Measurements from ENCODE around the gene SMC5.
A peak's percentile ranks its signal among the peaks of the same experiment; 100 is the strongest.

SMC5 gene

GRCh38 chr9:70257991-70258691 lies 637 bp upstream of the SMC5 start:
- Histone ChIP-seq H3K79me2 (ENCODE audit: low read length) (peaks cover 43% of the 10 kb centered on the region), H3K36me3 (replicated peaks; ENCODE audit: low read depth, low read length) (peaks cover 27% of the 10 kb centered on the region), H2AFZ (ENCODE audit: low read depth, low read length) (peak overlapping the region; percentile 48), H3K9ac (ENCODE audit: low read length) (peak overlapping the region; percentile 66), H3K27me3 (ENCODE audit: low read depth, low read length) (no peaks in the 10 kb centered on the region), H3K9me3 (ENCODE audit: insufficient read depth, low read length) (no peaks in the 10 kb centered on the region), H3K4me2 (ENCODE audit: low read length) (peak overlapping the region; percentile 73), H3K4me3 (ENCODE audit: low read length) (peak overlapping the region; percentile 81), H3K4me1 (ENCODE audit: low read length) (peaks cover 32% of the 10 kb centered on the region), H3K27ac (ENCODE audit: low read length) (peak overlapping the region; percentile 38), H4K20me1 (ENCODE audit: insufficient read depth, low read length) (peaks cover 30% of the 10 kb centered on the region)
- TF ChIP-seq, protein P1, sequence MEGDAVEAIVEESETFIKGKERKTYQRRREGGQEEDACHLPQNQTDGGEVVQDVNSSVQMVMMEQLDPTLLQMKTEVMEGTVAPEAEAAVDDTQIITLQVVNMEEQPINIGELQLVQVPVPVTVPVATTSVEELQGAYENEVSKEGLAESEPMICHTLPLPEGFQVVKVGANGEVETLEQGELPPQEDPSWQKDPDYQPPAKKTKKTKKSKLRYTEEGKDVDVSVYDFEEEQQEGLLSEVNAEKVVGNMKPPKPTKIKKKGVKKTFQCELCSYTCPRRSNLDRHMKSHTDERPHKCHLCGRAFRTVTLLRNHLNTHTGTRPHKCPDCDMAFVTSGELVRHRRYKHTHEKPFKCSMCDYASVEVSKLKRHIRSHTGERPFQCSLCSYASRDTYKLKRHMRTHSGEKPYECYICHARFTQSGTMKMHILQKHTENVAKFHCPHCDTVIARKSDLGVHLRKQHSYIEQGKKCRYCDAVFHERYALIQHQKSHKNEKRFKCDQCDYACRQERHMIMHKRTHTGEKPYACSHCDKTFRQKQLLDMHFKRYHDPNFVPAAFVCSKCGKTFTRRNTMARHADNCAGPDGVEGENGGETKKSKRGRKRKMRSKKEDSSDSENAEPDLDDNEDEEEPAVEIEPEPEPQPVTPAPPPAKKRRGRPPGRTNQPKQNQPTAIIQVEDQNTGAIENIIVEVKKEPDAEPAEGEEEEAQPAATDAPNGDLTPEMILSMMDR (IDR thresholded peaks at IDR 0.05; ENCODE audit: low read depth, low read length), result no peak
- TF ChIP-seq EZH2phosphoT487 (IDR thresholded peaks at IDR 0.05; ENCODE audit: low read depth), result no peak

GRCh38 chr9:70259512-70259802 lies 679 bp downstream of the SMC5 start:
- H3K4me2 ChIP-seq (ENCODE audit: low read length), result peak overlapping the region; percentile 72
- H3K36me3 ChIP-seq (replicated peaks; ENCODE audit: low read depth, low read length), result peaks cover 34% of the 10 kb centered on the region
- TF ChIP-seq, protein P1 (IDR thresholded peaks at IDR 0.05; ENCODE audit: low read depth, low read length), result no peak
- no peak for TF ChIP-seq EZH2phosphoT487 (IDR thresholded peaks at IDR 0.05; ENCODE audit: low read depth)
- peak overlapping the region; percentile 49 for H3K27ac ChIP-seq (ENCODE audit: low read length)
- peak overlapping the region; percentile 68; the same call in 1 of the 2 replicates for H2AFZ ChIP-seq (ENCODE audit: low read depth, low read length)
- peak overlapping the region; percentile 81 for H3K9ac ChIP-seq (ENCODE audit: low read length)
- peaks cover 48% of the 10 kb centered on the region for H3K79me2 ChIP-seq (ENCODE audit: low read length)
- H3K27me3 ChIP-seq (ENCODE audit: low read depth, low read length), result no peaks in the 10 kb centered on the region
- H3K4me1 ChIP-seq (ENCODE audit: low read length), result peaks cover 32% of the 10 kb centered on the region
- no peaks in the 10 kb centered on the region for H3K9me3 ChIP-seq (ENCODE audit: insufficient read depth, low read length)
- peaks cover 35% of the 10 kb centered on the region for H4K20me1 ChIP-seq (ENCODE audit: insufficient read depth, low read length)
- peak overlapping the region; percentile 81 for H3K4me3 ChIP-seq (ENCODE audit: low read length)

GRCh38 chr9:70260007-70260443 lies 1.2 kb downstream of the SMC5 start:
- H3K4me2 ChIP-seq (ENCODE audit: low read length), result peak overlapping the region; percentile 72
- H2AFZ ChIP-seq (ENCODE audit: low read depth, low read length), result no peak overlapping the region
- no peak overlapping the region for H3K27ac ChIP-seq (ENCODE audit: low read length)
- H3K79me2 ChIP-seq (ENCODE audit: low read length), result peaks cover 48% of the 10 kb centered on the region
- H3K4me1 ChIP-seq (ENCODE audit: low read length), result peaks cover 32% of the 10 kb centered on the region
- no peaks in the 10 kb centered on the region for H3K9me3 ChIP-seq (ENCODE audit: insufficient read depth, low read length)
- no peak overlapping the region for H3K9ac ChIP-seq (ENCODE audit: low read length)
- H3K36me3 ChIP-seq (replicated peaks; ENCODE audit: low read depth, low read length), result peaks cover 38% of the 10 kb centered on the region
- TF ChIP-seq, protein P1 (IDR thresholded peaks at IDR 0.05; ENCODE audit: low read depth, low read length), result no peak
- no peak for TF ChIP-seq EZH2phosphoT487 (IDR thresholded peaks at IDR 0.05; ENCODE audit: low read depth)
- no peaks in the 10 kb centered on the region for H3K27me3 ChIP-seq (ENCODE audit: low read depth, low read length)
- peak overlapping the region; percentile 81 for H3K4me3 ChIP-seq (ENCODE audit: low read length)
- H4K20me1 ChIP-seq (ENCODE audit: insufficient read depth, low read length), result peaks cover 35% of the 10 kb centered on the region

DNA sequence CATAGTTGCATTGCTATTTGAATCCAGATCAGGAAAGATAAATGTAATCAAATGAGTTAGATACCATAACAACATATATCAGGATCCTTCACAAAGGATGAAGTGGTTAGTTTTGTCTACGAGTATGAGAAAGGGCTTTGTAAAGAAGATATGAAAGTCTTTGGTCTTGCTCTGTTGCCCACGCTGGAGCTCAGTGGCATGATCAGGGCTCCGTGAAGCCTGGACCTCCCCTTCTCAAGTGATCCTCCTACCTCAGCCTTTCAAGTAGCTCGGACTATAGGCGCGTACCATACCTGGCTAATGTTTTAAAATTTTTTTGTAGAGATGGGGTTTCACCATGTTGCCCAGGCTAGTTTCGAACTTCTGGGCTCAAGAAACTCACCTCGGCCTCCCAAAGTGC lies 1.8 kb downstream of the SMC5 start:
- H3K4me2 ChIP-seq (ENCODE audit: low read length), result peak overlapping the region; percentile 72
- TF ChIP-seq, protein P1 (IDR thresholded peaks at IDR 0.05; ENCODE audit: low read depth, low read length), result no peak
- no peak for TF ChIP-seq EZH2phosphoT487 (IDR thresholded peaks at IDR 0.05; ENCODE audit: low read depth)
- peaks cover 32% of the 10 kb centered on the region for H3K4me1 ChIP-seq (ENCODE audit: low read length)
- no peak overlapping the region for H3K9ac ChIP-seq (ENCODE audit: low read length)
- H3K27me3 ChIP-seq (ENCODE audit: low read depth, low read length), result no peaks in the 10 kb centered on the region
- no peaks in the 10 kb centered on the region for H3K9me3 ChIP-seq (ENCODE audit: insufficient read depth, low read length)
- H2AFZ ChIP-seq (ENCODE audit: low read depth, low read length), result no peak overlapping the region
- peaks cover 48% of the 10 kb centered on the region for H3K79me2 ChIP-seq (ENCODE audit: low read length)
- H3K4me3 ChIP-seq (ENCODE audit: low read length), result no peak overlapping the region
- H3K27ac ChIP-seq (ENCODE audit: low read length), result no peak overlapping the region
- peaks cover 38% of the 10 kb centered on the region for H3K36me3 ChIP-seq (replicated peaks; ENCODE audit: low read depth, low read length)
- peaks cover 35% of the 10 kb centered on the region for H4K20me1 ChIP-seq (ENCODE audit: insufficient read depth, low read length)
